ENCODE results near the gene NPPB. TPM values are rescaled to one million over a fixed set of nuclear protein-coding genes. Genes with fewer than 3 reads are reported as not detected.
A peak's percentile ranks its signal among the peaks of the same experiment; 100 is the strongest.

The NPPB gene
- total and polyA plus RNA-seq, 9 of the 15 experiments (the other 6 are each of a cell fraction or from before 2014, with no cell fraction given), result not detected

DNA sequence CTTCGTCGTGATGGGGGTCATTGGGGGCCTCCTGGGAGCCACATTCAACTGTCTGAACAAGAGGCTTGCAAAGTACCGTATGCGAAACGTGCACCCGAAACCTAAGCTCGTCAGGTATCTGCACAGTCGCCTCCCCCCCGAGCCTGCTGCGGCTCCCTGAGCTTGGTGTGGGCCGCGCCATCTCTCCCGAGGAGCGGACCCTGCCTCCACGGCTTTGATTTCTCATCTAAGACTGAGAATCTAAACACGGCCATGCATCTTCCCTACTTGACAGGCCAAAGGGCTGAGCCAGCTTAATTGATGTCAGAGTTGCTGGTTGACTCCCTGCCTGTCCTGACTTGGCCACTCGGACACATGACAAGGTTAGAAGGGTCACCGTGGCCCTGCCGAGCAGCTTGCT, 30.2 kb downstream of the NPPB start:
- no peak overlapping the region for H3K4me3 ChIP-seq
- 0 out of 4 replicates have a peak overlapping the region, but pooled peaks of 1 of the 2 experiments have one; percentile 5 for H3K9ac ChIP-seq (ENCODE audit: insufficient read depth in 1 of 2, low read depth in 2 of 2, low read length in 2 of 2)
- intact Hi-C loops (cut with micrococcal nuclease), result no loop called here
- H3K4me1 ChIP-seq (replicated peaks in 1 of 2; ENCODE audit: control insufficient read depth in 2 of 2, insufficient read depth in 2 of 2, low read length in 2 of 2), result peaks cover 3 to 7% of the 10 kb centered on the region in 2 experiments; a peak in 1 of 5 replicates
- in situ Hi-C loops (cut with MboI), result no loop called here
- CTCF ChIA-PET (ENCODE audit: low intra/inter-chr PET ratio), result interaction anchor here (0.6 kb wide), 1 partner anchor 70 kb away, joined by 4 read pairs; no protein-coding TSS in a partner anchor
- no peak for TF ChIP-seq TCF3 (CRISPR knock-in tag; IDR thresholded peaks at IDR 0.05)
- no peak for TF ChIP-seq ZNF3 (CRISPR knock-in tag; IDR thresholded peaks at IDR 0.05)
- TF ChIP-seq, protein P1, sequence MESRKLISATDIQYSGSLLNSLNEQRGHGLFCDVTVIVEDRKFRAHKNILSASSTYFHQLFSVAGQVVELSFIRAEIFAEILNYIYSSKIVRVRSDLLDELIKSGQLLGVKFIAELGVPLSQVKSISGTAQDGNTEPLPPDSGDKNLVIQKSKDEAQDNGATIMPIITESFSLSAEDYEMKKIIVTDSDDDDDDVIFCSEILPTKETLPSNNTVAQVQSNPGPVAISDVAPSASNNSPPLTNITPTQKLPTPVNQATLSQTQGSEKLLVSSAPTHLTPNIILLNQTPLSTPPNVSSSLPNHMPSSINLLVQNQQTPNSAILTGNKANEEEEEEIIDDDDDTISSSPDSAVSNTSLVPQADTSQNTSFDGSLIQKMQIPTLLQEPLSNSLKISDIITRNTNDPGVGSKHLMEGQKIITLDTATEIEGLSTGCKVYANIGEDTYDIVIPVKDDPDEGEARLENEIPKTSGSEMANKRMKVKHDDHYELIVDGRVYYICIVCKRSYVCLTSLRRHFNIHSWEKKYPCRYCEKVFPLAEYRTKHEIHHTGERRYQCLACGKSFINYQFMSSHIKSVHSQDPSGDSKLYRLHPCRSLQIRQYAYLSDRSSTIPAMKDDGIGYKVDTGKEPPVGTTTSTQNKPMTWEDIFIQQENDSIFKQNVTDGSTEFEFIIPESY (CRISPR knock-in tag; IDR thresholded peaks at IDR 0.05), result no peak
- TF ChIP-seq, protein P2, sequence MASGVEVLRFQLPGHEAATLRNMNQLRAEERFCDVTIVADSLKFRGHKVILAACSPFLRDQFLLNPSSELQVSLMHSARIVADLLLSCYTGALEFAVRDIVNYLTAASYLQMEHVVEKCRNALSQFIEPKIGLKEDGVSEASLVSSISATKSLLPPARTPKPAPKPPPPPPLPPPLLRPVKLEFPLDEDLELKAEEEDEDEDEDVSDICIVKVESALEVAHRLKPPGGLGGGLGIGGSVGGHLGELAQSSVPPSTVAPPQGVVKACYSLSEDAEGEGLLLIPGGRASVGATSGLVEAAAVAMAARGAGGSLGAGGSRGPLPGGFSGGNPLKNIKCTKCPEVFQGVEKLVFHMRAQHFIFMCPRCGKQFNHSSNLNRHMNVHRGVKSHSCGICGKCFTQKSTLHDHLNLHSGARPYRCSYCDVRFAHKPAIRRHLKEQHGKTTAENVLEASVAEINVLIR (CRISPR knock-in tag; IDR thresholded peaks at IDR 0.05), result no peak
- TF ChIP-seq CAMTA2 (CRISPR knock-in tag; conservative IDR thresholded peaks at IDR 0.05), result no peak
- TF ChIP-seq TFAM (CRISPR knock-in tag; conservative IDR thresholded peaks at IDR 0.05), result no peak
- TF ChIP-seq HEY1 (CRISPR knock-in tag; IDR thresholded peaks at IDR 0.05; ENCODE audit: borderline replicate concordance), result no peak
- no peak overlapping the region for H2AFZ ChIP-seq (ENCODE audit: low read depth, low read length)
- WGBS (ENCODE audit: insufficient coverage, low coverage, missing lambda C conversion rate), result 89% methylated on average over 17 of the region's 19 CpGs
- H3K4me2 ChIP-seq (ENCODE audit: insufficient read depth, low read length), result no peak overlapping the region
- no peak for ATAC-seq
- H3K27ac ChIP-seq (ENCODE audit: extremely low read depth, low read depth, low read length), result no peak overlapping the region
- no peak for FAIRE-seq
- no peaks in the 10 kb centered on the region for H3K79me2 ChIP-seq (ENCODE audit: control insufficient read depth, insufficient read depth, low read length)
- no peaks in the 10 kb centered on the region for H3K9me3 ChIP-seq (replicated peaks; ENCODE audit: control insufficient read depth, insufficient read depth, low read depth, low read length)
- H4K20me1 ChIP-seq (replicated peaks; ENCODE audit: control insufficient read depth, insufficient read depth, low read length), result no peaks in the 10 kb centered on the region
- no peaks in the 10 kb centered on the region for H3K9me1 ChIP-seq (ENCODE audit: control insufficient read depth, insufficient read depth, low read length)
- no TSS peak for BruUV-seq (replicated peaks)
- DNase-seq (ENCODE audit: extremely low read depth in 1 of 4, low spot score in 3 of 4), result no peak
- H3K36me3 ChIP-seq (ENCODE audit: control insufficient read depth, insufficient read depth, low read length), result peaks cover 92% of the 10 kb centered on the region
- no peaks in the 10 kb centered on the region for H3K27me3 ChIP-seq (ENCODE audit: control insufficient read depth in 2 of 2, insufficient read depth in 2 of 2, low read length in 2 of 2)
- POLR2A ChIA-PET, result interaction anchor here (0.6 to 3.3 kb wide), 8 partner anchors 10 to 206 kb away, joined by 3 to 37 read pairs (median 4); no protein-coding TSS in a partner anchor

Data from K562 (cell line).